SH-SY5Y (cell line): ENCODE measurements around the gene SEMA4D.

ENCODE experiments used
- GATA2 ChIP-seq: IDR thresholded peaks from 2 replicates; pipeline ENCODE4 v1.6.1; 2011; ENCODE audit warnings: mild to moderate bottlenecking, low read depth, low read length
- GATA3 ChIP-seq: IDR thresholded peaks from 2 replicates; pipeline ENCODE4 v1.6.1; 2011; ENCODE audit warnings: low read depth, mild to moderate bottlenecking, low read length, moderate library complexity

DNA sequence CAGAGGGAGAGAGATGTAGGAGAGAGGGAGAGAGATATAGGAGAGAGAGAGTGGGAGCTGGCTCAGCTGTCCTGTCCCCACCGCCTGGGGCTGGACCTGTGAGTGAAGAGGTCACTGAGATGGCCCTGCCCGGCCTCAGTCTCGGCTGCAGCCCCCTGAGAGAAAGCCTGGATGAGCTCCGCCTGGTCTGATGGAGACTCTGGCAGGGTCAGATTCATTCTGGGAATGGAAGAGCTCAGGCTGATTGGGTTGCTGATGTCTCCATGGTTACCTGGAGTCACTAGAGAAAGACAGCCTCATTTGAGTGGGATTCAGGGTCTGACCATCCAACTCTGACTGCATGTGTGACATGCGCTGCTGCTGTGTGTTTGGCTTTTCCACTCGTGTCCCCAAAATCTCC is 27.1 kb upstream of the SEMA4D start:
- no peak for TF ChIP-seq GATA2
- no peak for TF ChIP-seq GATA3
